ENCODE results near the gene PIP5K1A.
"Not testable (repeated sequence)": the region's sequence is repeated elsewhere in the genome, so short reads cannot be mapped to it uniquely, and the experiment has no call there.

The PIP5K1A gene, protein sequence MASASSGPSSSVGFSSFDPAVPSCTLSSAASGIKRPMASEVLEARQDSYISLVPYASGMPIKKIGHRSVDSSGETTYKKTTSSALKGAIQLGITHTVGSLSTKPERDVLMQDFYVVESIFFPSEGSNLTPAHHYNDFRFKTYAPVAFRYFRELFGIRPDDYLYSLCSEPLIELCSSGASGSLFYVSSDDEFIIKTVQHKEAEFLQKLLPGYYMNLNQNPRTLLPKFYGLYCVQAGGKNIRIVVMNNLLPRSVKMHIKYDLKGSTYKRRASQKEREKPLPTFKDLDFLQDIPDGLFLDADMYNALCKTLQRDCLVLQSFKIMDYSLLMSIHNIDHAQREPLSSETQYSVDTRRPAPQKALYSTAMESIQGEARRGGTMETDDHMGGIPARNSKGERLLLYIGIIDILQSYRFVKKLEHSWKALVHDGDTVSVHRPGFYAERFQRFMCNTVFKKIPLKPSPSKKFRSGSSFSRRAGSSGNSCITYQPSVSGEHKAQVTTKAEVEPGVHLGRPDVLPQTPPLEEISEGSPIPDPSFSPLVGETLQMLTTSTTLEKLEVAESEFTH

DNA sequence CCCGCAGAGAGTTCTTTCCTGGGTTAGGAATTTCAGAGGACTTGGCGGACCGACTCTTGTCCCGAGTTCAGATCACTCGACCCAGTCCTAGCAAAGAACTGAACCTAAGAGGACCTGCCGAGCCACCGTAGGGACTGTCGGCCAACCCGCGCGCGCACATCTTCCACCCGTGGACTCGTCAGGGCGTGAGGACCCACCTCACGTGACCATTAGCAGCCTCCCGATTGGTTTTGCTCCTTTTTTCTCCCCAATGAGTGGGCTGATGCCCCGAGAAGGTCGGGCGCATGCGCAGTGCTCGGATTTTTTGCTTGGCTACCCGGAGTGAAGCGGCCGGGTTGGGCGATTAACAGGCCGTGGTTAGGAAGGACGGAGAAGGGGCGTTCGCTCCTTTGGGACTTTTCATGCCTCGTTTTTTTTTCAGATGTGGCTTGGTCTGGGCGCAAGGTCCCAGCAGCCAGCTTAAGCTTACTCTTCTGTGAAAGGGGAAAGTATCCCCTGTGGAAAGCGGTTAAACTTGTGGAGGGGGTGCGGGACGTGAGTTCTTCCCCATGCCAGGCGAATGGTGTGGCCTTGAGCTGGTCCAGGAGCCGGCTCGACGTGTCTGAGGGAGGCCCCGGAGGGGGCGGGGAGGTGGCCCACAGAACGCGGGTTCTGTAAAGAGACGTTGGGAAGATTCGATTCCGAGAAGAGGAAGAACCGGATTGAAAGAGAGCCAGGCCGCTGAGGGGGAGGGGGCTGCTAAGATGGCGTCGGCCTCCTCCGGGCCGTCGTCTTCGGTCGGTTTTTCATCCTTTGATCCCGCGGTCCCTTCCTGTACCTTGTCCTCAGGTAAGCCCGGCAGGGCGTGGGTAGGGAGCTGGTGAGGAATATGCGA lies at the start of gene PIP5K1A:
Gene PIP5K1A, plus strand, starts transcription at position 299 of the 874 bp plus-strand sequence. Its CDS starts 445 bp downstream, at position 744.
- DNase-seq = peak; percentile 99

GRCh38 chr1:151156515-151156819 lies 41.9 kb upstream of the PIP5K1A start, which contains the start of gene TNFAIP8L2:
Gene TNFAIP8L2 (plus strand): TSS chr1:151156649. CDS start chr1:151158698, 2,049 bp downstream.
- no peak for DNase-seq

- no peak for DNase-seq
Observed at GRCh38 chr1:151157067-151157531, 41.3 kb upstream of the PIP5K1A start.

GRCh38 chr1:151158326-151158725 lies 40.0 kb upstream of the PIP5K1A start:
- no peak for DNase-seq

- no peak for DNase-seq
Observed at GRCh38 chr1:151158751-151159251, 39.6 kb upstream of the PIP5K1A start.

- DNase-seq = no peak
Observed at GRCh38 chr1:151159373-151159772, 39.0 kb upstream of the PIP5K1A start.

- no peak for DNase-seq
Observed at GRCh38 chr1:151164732-151165280, 33.5 kb upstream of the PIP5K1A start.

- no peak for DNase-seq
Observed at GRCh38 chr1:151165281-151165737, 33.0 kb upstream of the PIP5K1A start.

DNA sequence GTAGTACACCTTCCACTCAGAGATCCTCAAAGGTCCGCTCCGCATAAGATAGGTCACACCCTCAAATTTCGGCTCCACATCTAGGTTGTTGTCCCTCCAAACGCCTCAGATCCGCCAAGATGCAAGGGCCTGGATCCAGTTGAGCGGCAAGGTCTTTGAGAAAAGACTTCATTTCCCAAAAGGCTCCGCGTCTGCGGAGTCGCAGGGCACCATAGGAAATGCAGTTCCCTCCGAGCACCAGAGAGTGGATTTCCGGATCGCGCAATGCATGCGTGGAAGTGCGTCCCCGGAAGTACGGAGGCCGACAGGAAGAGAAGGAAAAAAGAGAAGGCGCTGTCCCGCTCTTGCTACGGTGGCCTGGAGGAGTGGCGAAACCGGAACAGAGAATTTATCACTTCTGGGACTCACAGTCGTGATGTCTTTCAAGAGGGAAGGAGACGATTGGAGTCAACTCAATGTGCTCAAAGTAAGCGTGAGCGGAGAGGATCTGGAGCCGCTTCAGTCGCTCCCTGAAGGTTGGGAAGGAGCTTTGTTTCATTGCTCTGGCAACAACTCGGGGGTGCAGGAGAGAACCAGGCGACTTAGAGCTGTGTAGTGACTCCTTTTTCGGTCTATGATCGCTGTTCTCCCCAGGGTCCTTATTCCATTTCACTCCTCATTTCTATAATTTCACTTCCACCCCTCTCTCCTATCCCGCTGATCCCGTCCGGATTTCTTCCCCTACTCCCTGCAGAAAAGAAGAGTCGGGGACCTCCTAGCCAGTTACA lies 32.4 kb upstream of the PIP5K1A start, which contains the start of the genes LYSMD1 and SCNM1:
Gene LYSMD1, minus strand, starts transcription at position 165 of the 767 bp plus-strand sequence. CDS start 644 bp downstream, outside the sequence.
Gene SCNM1, plus strand, starts transcription at position 407 of the 767 bp plus-strand sequence. Its CDS starts 9 bp downstream, at position 416.
- DNase-seq = peak; percentile 100

GRCh38 chr1:151166505-151166956 lies 31.8 kb upstream of the PIP5K1A start:
- no peak for DNase-seq

DNA sequence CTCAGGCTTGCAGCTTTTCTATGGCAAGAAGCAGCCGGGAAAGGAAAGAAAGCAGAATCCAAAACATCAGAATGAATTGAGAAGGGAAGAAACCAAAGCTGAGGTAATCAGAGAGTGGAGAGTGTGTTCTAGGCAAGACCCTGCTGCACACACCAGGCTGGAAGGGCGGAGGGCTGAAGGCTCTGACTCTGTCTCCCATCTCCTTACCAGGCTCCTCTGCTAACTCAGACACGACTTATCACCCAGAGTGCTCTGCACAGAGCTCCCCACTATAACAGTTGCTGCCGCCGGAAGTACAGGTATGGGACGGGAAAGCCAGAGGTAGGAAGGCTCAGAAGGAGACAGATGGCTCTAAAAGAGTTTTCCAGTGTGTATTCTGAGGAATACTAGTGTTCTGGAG lies 31.2 kb upstream of the PIP5K1A start:
- DNase-seq = no peak

DNA sequence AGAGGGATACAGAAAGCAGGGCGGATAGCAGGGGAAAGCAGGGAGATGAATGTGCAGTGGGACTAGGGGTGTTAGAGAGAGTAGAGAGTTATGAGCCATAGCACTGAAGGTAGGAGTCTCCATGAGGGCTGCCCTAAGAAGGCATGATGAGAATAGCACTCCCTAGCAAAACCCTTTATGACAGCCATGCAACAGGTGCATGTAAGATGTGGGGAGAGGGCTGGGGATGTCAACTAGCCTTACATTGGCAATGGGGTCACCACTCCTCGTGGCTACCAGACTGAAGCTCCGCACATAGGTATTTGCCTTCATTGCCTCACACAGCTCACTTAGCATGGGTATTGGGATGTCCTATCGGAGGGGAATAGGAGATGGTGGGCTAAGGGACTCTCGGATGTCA lies 27.2 kb upstream of the PIP5K1A start:
- DNase-seq = no peak

DNA sequence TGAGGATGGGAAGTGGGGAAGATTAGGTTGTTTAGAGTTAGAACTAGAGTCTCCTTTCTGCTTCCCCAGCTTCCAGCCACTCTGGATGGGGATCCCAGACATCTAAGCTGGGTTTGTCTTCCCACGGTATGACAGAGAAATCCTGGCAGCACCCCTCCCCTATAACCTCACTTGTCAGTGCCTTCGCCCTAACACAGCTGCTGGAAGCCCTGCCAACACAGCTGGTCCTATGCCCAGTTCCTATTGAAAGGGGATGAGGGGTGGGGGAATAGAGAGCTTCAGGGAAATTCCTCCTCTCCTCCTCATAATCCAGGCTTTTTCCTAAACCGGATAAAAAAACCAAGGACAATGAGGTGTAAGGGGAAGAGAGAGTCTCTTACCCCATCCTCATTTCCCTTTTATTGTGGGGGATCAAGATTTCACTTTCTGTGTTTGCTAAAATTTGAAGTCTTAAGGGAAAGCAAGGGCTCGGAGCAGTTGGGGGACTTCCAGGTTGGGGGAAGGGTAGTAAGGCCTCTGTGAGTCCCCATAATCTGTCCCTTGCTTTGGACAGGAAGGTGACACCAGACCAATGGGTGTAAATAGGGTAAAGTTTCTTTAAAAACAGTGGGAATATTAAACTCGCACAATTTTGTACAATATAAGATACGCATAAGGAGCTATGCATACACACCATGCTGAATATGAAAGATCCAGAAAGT lies 23.2 kb upstream of the PIP5K1A start:
- DNase-seq = peak; percentile 12

DNA sequence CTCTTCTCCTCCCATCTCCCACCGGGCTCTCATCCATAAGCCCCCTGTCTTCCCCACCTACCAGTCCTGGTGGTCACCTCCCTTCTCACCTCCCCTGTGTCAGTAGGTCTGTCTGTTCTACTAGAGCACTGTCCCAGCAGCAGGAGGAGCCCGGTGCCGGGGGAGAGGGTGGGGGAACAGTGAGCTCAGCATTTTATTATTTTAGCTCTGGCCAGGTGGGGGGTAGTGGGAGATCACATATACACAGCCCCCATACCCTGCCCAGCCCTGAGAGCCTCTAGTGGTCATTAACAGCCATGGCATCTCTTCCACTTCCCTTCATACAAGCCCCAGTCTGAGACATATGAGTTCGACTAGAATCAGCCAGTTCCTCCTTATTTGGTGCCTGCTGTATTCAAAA lies 22.5 kb upstream of the PIP5K1A start, which contains the start of gene TMOD4:
Gene TMOD4, minus strand, starts transcription at position 119 of the 400 bp plus-strand sequence. CDS start 1,106 bp downstream, outside the sequence.
- no peak for DNase-seq

GRCh38 chr1:151176514-151177045 lies 21.8 kb upstream of the PIP5K1A start:
- DNase-seq = no peak

GRCh38 chr1:151184211-151184610 lies 14.1 kb upstream of the PIP5K1A start:
- DNase-seq = no peak

GRCh38 chr1:151187205-151187604 lies 11.1 kb upstream of the PIP5K1A start:
- peak; percentile 17 for DNase-seq

GRCh38 chr1:151188667-151189066 lies 9.7 kb upstream of the PIP5K1A start:
- not testable (repeated sequence) for DNase-seq

DNA sequence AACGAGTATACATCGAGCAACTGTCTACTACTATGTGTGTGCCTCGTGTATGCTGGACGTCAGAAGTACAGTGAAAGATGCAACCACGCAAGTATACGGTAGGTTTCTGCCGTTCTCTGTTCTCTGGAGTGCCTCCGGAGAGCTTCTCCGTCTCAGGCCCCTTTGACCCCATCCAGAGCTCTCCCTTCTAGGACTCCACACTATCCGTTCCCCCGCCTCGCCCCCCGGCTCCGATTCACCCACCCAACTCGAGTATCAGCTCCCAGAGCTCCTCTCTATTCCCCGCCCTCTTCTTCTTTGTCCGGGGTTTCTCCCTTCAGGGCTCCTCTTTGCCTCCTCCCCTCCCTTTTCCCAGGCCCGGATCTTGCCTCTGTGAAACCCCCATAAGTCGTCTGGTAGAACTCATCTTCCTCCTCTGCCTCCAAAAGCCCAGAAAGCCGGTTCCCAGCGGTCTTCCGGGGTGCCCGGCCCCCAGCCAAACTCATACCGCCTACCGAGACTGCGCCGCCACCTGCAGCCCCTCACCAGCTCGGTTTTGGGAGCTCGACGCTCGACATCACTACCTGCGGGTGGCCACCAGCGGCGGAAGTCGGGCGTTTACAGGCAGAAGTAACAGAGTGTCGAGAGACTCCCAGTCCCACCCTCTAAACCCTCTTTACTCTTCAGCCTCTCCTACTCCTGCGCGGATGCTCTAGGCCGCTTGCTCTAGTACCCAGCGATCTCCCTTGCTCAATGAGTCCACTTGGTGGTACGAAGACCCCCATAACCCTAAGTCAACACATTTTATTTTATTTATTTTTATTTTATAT lies 8.5 kb upstream of the PIP5K1A start, which contains the start of gene VPS72:
Gene VPS72, minus strand, starts transcription at position 561 of the 809 bp plus-strand sequence. Its CDS starts 76 bp downstream, at position 485.
- DNase-seq = peak; percentile 96
